Parathyroid adenoma (tissue), 2 donors: ENCODE measurements around the gene P4HTM.

Experiments used
- H2AFZ ChIP-seq: fragments of 300-600 bp; sonication (generic); one replicate; pipeline ENCODE4 v1.7.0; 2017; ENCODE audit warnings: antibody characterized with exemption, mild to moderate bottlenecking
- H3K27ac ChIP-seq: fragments of 300-600 bp; sonication (generic); one replicate; pipeline ENCODE4 v1.7.0; 2017
- H3K27me3 ChIP-seq: fragments of 300-600 bp; sonication (generic); one replicate; pipeline ENCODE4 v1.7.0; 2017; ENCODE audit warnings: low read length; ENCODE audit not compliant: control insufficient read depth, insufficient read depth
- H3K36me3 ChIP-seq: fragments of 300-600 bp; sonication (generic); one replicate; pipeline ENCODE4 v1.7.0; 2017; ENCODE audit warnings: low read length; ENCODE audit not compliant: control insufficient read depth, insufficient read depth
- H3K4me1 ChIP-seq: fragments of 300-600 bp; sonication (generic); one replicate; pipeline ENCODE4 v1.7.0; 2017; ENCODE audit warnings: control low read depth
- H3K4me2 ChIP-seq: fragments of 300-600 bp; sonication (generic); one replicate; pipeline ENCODE4 v1.7.0; 2017; ENCODE audit warnings: low read length
- H3K4me3 ChIP-seq: fragments of 300-600 bp; sonication (generic); one replicate; pipeline ENCODE4 v1.7.0; 2017; ENCODE audit warnings: low read depth, low read length
- H3K79me2 ChIP-seq: fragments of 300-600 bp; sonication (generic); one replicate; pipeline ENCODE4 v1.7.0; 2017; ENCODE audit warnings: control low read depth
- H3K9ac ChIP-seq: fragments of 300-600 bp; sonication (generic); one replicate; pipeline ENCODE4 v1.7.0; 2017; ENCODE audit warnings: mild to moderate bottlenecking
- H3K9me3 ChIP-seq: fragments of 300-600 bp; sonication (generic); one replicate; pipeline ENCODE4 v1.7.0; 2017; ENCODE audit warnings: low read length; ENCODE audit not compliant: control insufficient read depth
- CTCF ChIP-seq: fragments of 300-600 bp; sonication (generic); IDR thresholded peaks from one replicate; pipeline ENCODE4 v1.7.0; 2017; ENCODE audit warnings: antibody characterized with exemption, mild to moderate bottlenecking
- donor health status: primary hyperparathyroidism.

P4HTM gene

GRCh38 chr3:48993834-48994233 lies 3.8 kb downstream of the P4HTM start:
- Histone ChIP-seq H3K27me3 (no peaks in the 10 kb centered on the region), H3K36me3 (no peaks in the 10 kb centered on the region), H2AFZ (no peak overlapping the region), H3K4me1 (peaks cover 27% of the 10 kb centered on the region), H3K4me2 (no peak overlapping the region), H3K4me3 (no peak overlapping the region), H3K79me2 (peaks cover 17% of the 10 kb centered on the region), H3K27ac (peak overlapping the region; percentile 6), H3K9me3 (no peaks in the 10 kb centered on the region), H3K9ac (no peak overlapping the region)
- no peak for TF ChIP-seq CTCF

DNA sequence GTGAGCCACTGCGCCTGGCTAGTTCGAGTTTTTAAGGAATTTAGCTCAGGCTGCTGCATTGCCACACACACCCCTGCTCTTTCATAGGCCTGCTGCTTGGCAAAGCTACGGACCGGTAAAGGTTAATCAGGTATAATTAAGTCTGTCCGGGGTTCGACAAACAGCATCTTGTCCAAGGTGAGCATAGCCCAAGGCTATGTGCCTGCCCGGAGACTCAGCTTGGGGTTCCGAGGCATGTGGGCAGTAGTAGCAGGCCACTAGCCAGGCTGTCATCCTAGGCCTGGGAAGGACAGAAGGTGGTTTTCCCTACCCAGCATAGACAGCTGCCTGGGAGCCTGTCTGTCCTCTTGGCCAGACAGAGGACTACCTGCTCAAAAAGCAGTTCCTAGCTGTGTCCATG lies 6.6 kb downstream of the P4HTM start:
- H2AFZ ChIP-seq: no peak overlapping the region
- no peak overlapping the region for H3K9ac ChIP-seq
- H3K36me3 ChIP-seq: no peaks in the 10 kb centered on the region
- no peak overlapping the region for H3K27ac ChIP-seq
- H3K27me3 ChIP-seq: no peaks in the 10 kb centered on the region
- no peak overlapping the region for H3K4me3 ChIP-seq
- no peak overlapping the region for H3K4me2 ChIP-seq
- H3K4me1 ChIP-seq: peaks cover 25% of the 10 kb centered on the region
- H3K9me3 ChIP-seq: no peaks in the 10 kb centered on the region
- no peak for TF ChIP-seq CTCF
- H3K79me2 ChIP-seq: peaks cover 12% of the 10 kb centered on the region

- Histone ChIP-seq H2AFZ (no peak overlapping the region), H3K36me3 (no peaks in the 10 kb centered on the region), H3K4me2 (no peak overlapping the region), H3K9ac (no peak overlapping the region), H3K27me3 (no peaks in the 10 kb centered on the region), H3K9me3 (no peaks in the 10 kb centered on the region), H3K4me1 (peaks cover 21% of the 10 kb centered on the region), H3K27ac (no peak overlapping the region), H3K4me3 (no peak overlapping the region), H3K79me2 (peaks cover 13% of the 10 kb centered on the region)
- TF ChIP-seq CTCF: no peak
These were observed 7.1 kb downstream of the P4HTM start for GRCh38 chr3:48997102-48997635.

GRCh38 chr3:48997714-48998637 lies 7.9 kb downstream of the P4HTM start:
- no peaks in the 10 kb centered on the region for H3K27me3 ChIP-seq
- H2AFZ ChIP-seq: peak overlapping the region; percentile 25
- no peak overlapping the region for H3K9ac ChIP-seq
- no peaks in the 10 kb centered on the region for H3K36me3 ChIP-seq
- H3K9me3 ChIP-seq: no peaks in the 10 kb centered on the region
- H3K4me3 ChIP-seq: no peak overlapping the region
- no peak overlapping the region for H3K4me2 ChIP-seq
- peak overlapping the region; percentile 65 for H3K27ac ChIP-seq
- TF ChIP-seq CTCF: no peak
- peaks cover 18% of the 10 kb centered on the region for H3K79me2 ChIP-seq
- peaks cover 21% of the 10 kb centered on the region for H3K4me1 ChIP-seq
